Measurements from ENCODE around the gene CBFA2T2. TPM values are rescaled to one million over a fixed set of nuclear protein-coding genes. Genes with fewer than 3 reads are reported as not detected.

The CBFA2T2 gene
- total and polyA plus RNA-seq, 2 experiments from 2014 or later = 29.2 to 33.1 TPM

DNA sequence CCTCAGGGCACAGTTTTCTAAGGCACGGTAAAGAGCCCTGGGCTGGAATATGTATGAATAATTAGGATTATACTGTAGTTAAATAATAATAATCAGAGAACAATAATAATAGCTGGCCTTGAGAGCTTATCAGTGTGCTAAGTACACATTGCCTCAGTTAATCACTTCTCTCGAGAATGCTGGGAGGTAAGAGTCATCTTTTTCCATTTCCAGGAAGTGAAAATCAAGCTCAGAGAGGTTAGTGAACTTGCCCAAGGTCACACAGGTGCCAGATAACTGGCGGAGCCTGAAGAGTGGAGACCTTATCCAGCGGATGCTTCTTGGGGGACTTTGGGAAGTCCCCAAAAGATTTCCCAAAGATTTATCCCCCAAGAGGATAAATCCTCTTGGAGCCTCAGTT, 19.4 kb upstream of the CBFA2T2 start:
- WGBS (ENCODE audit: low lambda C conversion rate, missing lambda C conversion rate) = 66% methylated on average over 4 of the region's 4 CpGs
- Histone ChIP-seq H3K9me2 (replicated peaks; ENCODE audit: insufficient read depth) (no peaks in the 10 kb centered on the region), H2AFZ (no peak overlapping the region), H4K20me1 (ENCODE audit: insufficient read depth, poor library complexity, severe bottlenecking) (no peaks in the 10 kb centered on the region), H3K4me1 (ENCODE audit: insufficient read depth) (peaks cover 11% of the 10 kb centered on the region), H3K4me2 (no peak overlapping the region), H3K9me3 (ENCODE audit: low read depth) (no peaks in the 10 kb centered on the region), H3K4me3 (no peak overlapping the region), H3K27me3 (no peaks in the 10 kb centered on the region), H3K79me2 (no peaks in the 10 kb centered on the region), H3K36me3 (replicated peaks; ENCODE audit: insufficient read depth, low read depth) (no peaks in the 10 kb centered on the region), H3K27ac (peak overlapping the region; percentile 44)
- TF ChIP-seq EZH2phosphoT487 (IDR thresholded peaks at IDR 0.05; ENCODE audit: low read depth, severe bottlenecking, unreplicated experiment) = no peak
- TF ChIP-seq, protein P1, sequence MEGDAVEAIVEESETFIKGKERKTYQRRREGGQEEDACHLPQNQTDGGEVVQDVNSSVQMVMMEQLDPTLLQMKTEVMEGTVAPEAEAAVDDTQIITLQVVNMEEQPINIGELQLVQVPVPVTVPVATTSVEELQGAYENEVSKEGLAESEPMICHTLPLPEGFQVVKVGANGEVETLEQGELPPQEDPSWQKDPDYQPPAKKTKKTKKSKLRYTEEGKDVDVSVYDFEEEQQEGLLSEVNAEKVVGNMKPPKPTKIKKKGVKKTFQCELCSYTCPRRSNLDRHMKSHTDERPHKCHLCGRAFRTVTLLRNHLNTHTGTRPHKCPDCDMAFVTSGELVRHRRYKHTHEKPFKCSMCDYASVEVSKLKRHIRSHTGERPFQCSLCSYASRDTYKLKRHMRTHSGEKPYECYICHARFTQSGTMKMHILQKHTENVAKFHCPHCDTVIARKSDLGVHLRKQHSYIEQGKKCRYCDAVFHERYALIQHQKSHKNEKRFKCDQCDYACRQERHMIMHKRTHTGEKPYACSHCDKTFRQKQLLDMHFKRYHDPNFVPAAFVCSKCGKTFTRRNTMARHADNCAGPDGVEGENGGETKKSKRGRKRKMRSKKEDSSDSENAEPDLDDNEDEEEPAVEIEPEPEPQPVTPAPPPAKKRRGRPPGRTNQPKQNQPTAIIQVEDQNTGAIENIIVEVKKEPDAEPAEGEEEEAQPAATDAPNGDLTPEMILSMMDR (IDR thresholded peaks at IDR 0.05; ENCODE audit: poor library complexity) = no peak
- no peak for TF ChIP-seq EZH2 (IDR thresholded peaks at IDR 0.05; ENCODE audit: borderline replicate concordance)
- peak; percentile 39 for DNase-seq (ENCODE audit: low spot score)

DNA sequence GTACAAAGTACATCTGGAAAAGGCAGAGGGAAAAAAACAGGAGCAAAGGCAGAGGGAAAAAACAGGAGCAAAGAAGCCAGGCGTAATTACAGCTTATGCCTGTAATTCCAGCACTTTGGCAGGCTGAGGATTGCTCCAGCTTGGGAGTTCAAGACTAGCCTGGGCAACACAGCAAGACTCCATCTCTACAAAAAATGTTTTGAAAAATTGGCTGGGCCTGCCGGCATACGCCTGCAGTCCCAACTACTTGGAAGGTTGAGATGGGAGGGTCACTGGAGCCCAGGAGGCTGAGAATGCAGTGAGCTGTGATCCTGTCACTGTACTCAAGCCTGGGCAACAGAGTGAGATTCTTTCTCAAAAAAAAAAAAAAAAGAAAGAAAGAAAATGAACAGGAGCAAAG, 19.0 kb upstream of the CBFA2T2 start:
- H3K4me3 ChIP-seq = no peak overlapping the region
- H3K9me2 ChIP-seq (replicated peaks; ENCODE audit: insufficient read depth) = no peaks in the 10 kb centered on the region
- H3K9me3 ChIP-seq (ENCODE audit: low read depth) = no peaks in the 10 kb centered on the region
- H3K4me1 ChIP-seq (ENCODE audit: insufficient read depth) = peaks cover 14% of the 10 kb centered on the region
- 95% methylated on average over 3 of the region's 3 CpGs for WGBS (ENCODE audit: low lambda C conversion rate, missing lambda C conversion rate)
- H3K27ac ChIP-seq = peak overlapping the region; percentile 13
- TF ChIP-seq EZH2phosphoT487 (IDR thresholded peaks at IDR 0.05; ENCODE audit: low read depth, severe bottlenecking, unreplicated experiment) (no peak), EZH2 (IDR thresholded peaks at IDR 0.05; ENCODE audit: borderline replicate concordance) (no peak)
- TF ChIP-seq, protein P1 (IDR thresholded peaks at IDR 0.05; ENCODE audit: poor library complexity) = no peak
- no peaks in the 10 kb centered on the region for H3K79me2 ChIP-seq
- H3K27me3 ChIP-seq = no peaks in the 10 kb centered on the region
- no peak overlapping the region for H2AFZ ChIP-seq
- no peak overlapping the region for H3K4me2 ChIP-seq
- no peaks in the 10 kb centered on the region for H4K20me1 ChIP-seq (ENCODE audit: insufficient read depth, poor library complexity, severe bottlenecking)
- no peaks in the 10 kb centered on the region for H3K36me3 ChIP-seq (replicated peaks; ENCODE audit: insufficient read depth, low read depth)
- DNase-seq (ENCODE audit: low spot score) = no peak

DNA sequence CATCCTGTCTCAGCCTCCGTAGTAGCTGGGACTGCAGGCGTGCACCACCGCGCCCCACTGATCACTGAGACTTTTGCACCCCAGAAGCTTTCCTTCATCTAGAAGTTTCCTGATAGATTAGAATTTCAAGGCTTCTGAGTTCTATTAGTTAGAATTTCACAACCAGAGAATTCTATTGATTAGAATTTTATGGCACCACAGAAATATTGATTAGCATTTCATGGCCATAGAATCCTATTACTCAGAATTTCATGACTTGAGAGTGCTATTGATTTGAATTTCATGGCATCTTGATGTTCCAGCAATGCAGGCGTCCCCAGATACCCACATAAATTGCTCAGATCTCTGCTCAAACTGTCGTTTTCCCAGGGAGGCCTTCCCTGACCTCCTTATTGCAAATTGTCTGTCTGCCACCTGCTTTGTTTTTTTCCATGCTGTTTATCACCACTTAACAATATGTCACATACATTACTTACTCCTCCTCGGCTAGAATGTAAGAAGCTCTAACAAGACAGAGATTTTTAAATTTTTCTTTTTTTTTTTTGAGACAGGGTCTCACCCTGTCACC, 16.9 kb upstream of the CBFA2T2 start:
- WGBS (ENCODE audit: low lambda C conversion rate, missing lambda C conversion rate) = 84% methylated on average over 7 of the region's 7 CpGs
- no peak overlapping the region for H3K4me3 ChIP-seq
- no peaks in the 10 kb centered on the region for H3K9me2 ChIP-seq (replicated peaks; ENCODE audit: insufficient read depth)
- DNase-seq (ENCODE audit: low spot score) = no peak
- TF ChIP-seq, protein P1 (IDR thresholded peaks at IDR 0.05; ENCODE audit: poor library complexity) = no peak
- TF ChIP-seq EZH2phosphoT487 (IDR thresholded peaks at IDR 0.05; ENCODE audit: low read depth, severe bottlenecking, unreplicated experiment) (no peak), EZH2 (IDR thresholded peaks at IDR 0.05; ENCODE audit: borderline replicate concordance) (no peak)
- no peaks in the 10 kb centered on the region for H3K27me3 ChIP-seq
- H3K79me2 ChIP-seq = no peaks in the 10 kb centered on the region
- no peak overlapping the region for H3K27ac ChIP-seq
- H4K20me1 ChIP-seq (ENCODE audit: insufficient read depth, poor library complexity, severe bottlenecking) = no peaks in the 10 kb centered on the region
- H3K9me3 ChIP-seq (ENCODE audit: low read depth) = no peaks in the 10 kb centered on the region
- no peaks in the 10 kb centered on the region for H3K36me3 ChIP-seq (replicated peaks; ENCODE audit: insufficient read depth, low read depth)
- peaks cover 18% of the 10 kb centered on the region for H3K4me1 ChIP-seq (ENCODE audit: insufficient read depth)
- H2AFZ ChIP-seq = no peak overlapping the region
- H3K4me2 ChIP-seq = no peak overlapping the region

Measured in hepatocyte (in vitro differentiated cells).